Stomach smooth muscle (tissue), 2 donors: ENCODE measurements around the gene MINDY4.

Experiments
- H3K27ac ChIP-seq: one replicate; pipeline ENCODE4 v1.7.0; 2013; ENCODE audit warnings: mild to moderate bottlenecking, low read length, inconsistent platforms
- H3K27me3 ChIP-seq, 2 donors: one replicate each; pipeline ENCODE4 v1.7.0; 2013; ENCODE audit warnings: low read length in 2 of 2; ENCODE audit not compliant: insufficient read depth in 2 of 2, control insufficient read depth in 1 of 2
- H3K36me3 ChIP-seq, 2 donors: one replicate each; pipeline ENCODE4 v1.7.0; 2013; ENCODE audit warnings: low read length in 2 of 2; ENCODE audit not compliant: control insufficient read depth in 2 of 2, insufficient read depth in 2 of 2
- H3K4me1 ChIP-seq: one replicate; pipeline ENCODE4 v1.7.0; 2013; ENCODE audit warnings: low read length; ENCODE audit not compliant: control insufficient read depth, insufficient read depth
- H3K4me3 ChIP-seq, 2 donors: one replicate each; pipeline ENCODE4 v1.7.0; 2013; ENCODE audit warnings: low read length in 2 of 2
- H3K9ac ChIP-seq, 2 donors: one replicate each; pipeline ENCODE4 v1.7.0; 2013; ENCODE audit warnings: low read length in 2 of 2, mild to moderate bottlenecking in 1 of 2
- H3K9me3 ChIP-seq, 2 donors: one replicate each; pipeline ENCODE4 v1.7.0; 2013; ENCODE audit warnings: low read length in 2 of 2; ENCODE audit not compliant: control insufficient read depth in 2 of 2
- donor health status: healthy.
- donor health status: Pancreatic carcinoma.

MINDY4 gene

DNA sequence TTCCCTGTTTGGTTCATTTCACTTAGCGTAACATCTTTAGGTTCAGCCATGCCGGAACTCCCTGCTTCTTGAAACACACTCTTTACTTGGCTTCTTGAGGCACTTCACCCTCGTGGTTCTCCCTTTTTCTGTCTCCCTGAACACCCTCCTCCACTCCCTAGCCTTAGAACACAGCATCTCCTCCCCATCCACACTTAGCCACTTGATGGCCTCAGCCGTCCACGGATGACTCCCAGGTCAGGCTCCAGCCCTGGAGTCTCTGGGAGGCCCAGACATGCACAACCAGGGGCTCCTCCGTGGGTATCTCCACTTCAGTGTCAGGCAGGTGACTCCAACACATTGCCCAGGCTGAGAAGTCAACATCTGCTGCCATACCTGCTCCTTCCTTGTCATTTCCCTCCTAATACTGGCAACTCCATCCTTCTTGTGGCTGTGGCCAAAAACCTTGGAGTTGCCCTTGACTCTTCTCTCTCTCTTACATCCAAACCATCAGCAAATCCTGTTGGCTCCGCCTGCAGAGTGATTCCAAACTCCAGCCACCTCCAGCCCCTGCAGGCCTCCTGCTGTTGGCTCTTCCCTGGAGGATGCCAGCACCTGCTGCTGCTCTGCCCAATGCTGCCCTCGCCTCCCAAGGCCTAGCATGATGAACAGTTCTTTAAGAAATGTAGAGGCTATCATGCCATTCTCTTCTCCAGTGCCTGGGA, 27.7 kb upstream of the MINDY4 start:
- Histone ChIP-seq H3K9me3 (no peaks in the 10 kb centered on the region), H3K27ac (no peak overlapping the region), H3K9ac (no peak overlapping the region), H3K4me3 (no peak overlapping the region), H3K36me3 (no peaks in the 10 kb centered on the region), H3K27me3 (no peaks in the 10 kb centered on the region), H3K4me1 (peaks cover 5% of the 10 kb centered on the region)

DNA sequence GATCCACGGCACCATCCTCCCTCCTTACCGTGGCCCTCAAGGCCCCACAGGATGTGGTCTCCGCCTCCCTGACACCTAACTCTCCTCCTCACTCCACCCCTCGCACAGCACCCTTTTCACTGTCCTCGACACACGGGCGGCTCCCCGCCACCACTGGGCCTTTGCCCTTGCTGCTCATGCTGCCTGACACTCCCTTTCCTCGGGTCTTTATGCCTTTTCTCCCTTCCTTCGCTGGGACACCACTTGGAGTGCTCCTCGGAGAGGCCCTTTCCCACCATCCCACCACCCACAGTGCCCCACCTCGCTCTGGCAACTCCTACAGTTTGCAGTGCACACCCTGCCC, 27.2 kb upstream of the MINDY4 start:
- Histone ChIP-seq H3K36me3 (no peaks in the 10 kb centered on the region), H3K27ac (no peak overlapping the region), H3K4me1 (peaks cover 5% of the 10 kb centered on the region), H3K27me3 (no peaks in the 10 kb centered on the region), H3K4me3 (no peak overlapping the region), H3K9ac (no peak overlapping the region), H3K9me3 (no peaks in the 10 kb centered on the region)

DNA sequence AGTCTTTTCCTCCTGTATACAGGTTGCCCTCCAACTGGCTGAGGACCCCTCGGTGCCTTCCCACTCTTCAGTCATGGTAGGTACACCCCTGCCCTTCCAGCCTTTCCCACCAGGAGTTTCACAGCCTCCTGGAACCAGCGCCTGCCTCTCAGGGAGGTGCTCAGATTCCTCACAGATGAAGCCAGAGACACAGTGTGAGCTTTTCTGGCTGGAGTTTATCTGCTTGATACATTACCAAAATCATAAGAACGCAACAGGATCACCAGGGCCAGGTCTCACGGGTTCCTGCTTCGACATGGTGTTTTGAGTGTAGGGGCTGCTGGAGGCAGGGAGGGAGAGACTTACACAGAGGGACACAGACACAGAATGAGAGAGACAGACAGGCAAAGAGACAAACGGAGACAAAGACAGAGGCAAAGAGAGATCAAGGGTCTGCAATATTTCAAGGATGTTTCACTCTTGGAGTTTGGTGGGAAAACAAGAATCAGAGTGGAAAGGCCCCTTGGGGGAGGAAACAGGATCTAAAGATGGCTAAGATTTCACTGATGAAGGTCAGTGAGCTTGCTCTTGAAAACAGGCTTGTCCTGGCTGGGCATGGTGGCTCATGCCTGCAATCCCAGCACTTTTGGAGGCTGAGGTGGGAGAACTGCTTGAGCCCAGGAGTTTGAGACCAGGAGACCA, 25.8 kb upstream of the MINDY4 start:
- Histone ChIP-seq H3K27ac (no peak overlapping the region), H3K9ac (no peak overlapping the region), H3K36me3 (no peaks in the 10 kb centered on the region)

DNA sequence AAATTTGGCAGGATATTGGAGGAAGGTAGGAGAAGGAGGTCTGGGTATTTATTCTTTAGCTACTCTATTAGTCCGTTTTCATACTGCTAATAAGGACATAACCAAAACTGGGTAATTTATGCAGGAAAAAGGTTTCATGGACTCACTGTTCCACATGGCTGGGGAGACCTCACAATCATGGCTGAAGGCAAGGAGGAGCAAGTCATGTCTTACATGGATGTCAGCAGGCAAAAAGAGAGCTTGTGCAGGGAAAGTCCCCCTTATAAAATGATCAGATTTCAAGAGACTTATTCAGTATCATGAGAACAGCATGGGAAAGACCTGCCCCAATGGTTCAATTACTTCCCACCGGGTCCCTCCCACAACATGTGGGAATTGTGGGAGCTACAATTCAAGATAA, 21.2 kb upstream of the MINDY4 start:
- Histone ChIP-seq H3K9ac (no peak overlapping the region), H3K36me3 (peaks cover 0 to 8% of the 10 kb centered on the region in 2 donors), H3K27ac (peak overlapping the region; percentile 92), H3K4me3 (no peak overlapping the region), H3K4me1 (peaks cover 49% of the 10 kb centered on the region), H3K9me3 (no peaks in the 10 kb centered on the region), H3K27me3 (no peaks in the 10 kb centered on the region)

More for the DNA sequence above, 25.8 kb upstream of the MINDY4 start:
- Histone ChIP-seq H3K9me3 (no peaks in the 10 kb centered on the region), H3K4me1 (peaks cover 11% of the 10 kb centered on the region), H3K27me3 (no peaks in the 10 kb centered on the region), H3K4me3 (no peak overlapping the region)

DNA sequence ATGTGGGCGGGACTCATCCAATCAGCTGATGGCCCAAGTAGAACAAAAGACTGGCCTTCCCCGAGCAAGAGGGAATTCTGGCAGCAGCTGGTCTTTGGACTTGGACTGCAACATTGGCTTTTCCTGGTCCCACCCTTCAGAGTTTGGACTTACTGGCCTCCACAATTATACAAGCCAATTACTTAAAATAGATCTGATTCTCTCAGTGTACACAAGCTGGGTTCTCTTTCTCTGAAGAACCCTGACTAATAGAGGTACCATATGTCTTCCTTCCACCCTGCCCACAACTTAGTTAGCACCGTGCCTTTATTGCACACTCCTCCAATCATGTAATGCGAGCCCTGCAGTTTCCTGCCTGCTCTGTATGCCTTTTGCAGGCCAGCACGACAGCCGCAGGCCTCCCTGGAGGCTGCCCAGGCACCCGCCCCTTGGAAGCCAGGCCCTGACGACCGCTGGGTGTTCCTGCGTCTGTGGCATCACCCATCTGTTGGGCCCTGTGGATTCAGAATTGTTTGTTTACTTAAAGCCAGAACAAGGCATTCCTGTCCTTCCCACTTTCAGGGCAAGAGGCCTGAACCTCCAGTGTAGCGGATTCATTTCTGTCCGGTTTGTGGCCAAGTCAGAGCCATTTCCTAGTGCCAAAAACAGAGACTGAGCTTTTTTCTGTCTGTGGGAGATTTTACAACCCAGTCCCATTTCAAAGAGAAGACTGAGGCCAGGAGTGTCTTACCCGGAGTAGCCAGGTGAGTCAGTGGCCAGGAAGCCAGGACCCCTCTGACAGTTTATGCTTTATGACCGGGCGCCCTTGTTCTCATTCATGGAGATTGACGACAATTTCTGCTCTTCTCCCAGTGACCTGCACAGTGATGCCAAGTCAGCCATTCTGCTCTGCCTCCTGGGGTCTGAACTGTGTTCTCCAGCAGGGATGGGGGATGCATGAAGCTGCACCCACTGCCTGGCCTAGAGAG, 20.2 kb upstream of the MINDY4 start:
- Histone ChIP-seq H3K4me3 (peak overlapping the region in 1 of 2 donors; percentile 88), H3K4me1 (peaks cover 57% of the 10 kb centered on the region), H3K36me3 (peaks cover 0 to 9% of the 10 kb centered on the region in 2 donors), H3K9me3 (no peaks in the 10 kb centered on the region), H3K27ac (peak overlapping the region; percentile 92), H3K27me3 (no peaks in the 10 kb centered on the region), H3K9ac (peak overlapping the region in 1 of 2 donors; percentile 91)

DNA sequence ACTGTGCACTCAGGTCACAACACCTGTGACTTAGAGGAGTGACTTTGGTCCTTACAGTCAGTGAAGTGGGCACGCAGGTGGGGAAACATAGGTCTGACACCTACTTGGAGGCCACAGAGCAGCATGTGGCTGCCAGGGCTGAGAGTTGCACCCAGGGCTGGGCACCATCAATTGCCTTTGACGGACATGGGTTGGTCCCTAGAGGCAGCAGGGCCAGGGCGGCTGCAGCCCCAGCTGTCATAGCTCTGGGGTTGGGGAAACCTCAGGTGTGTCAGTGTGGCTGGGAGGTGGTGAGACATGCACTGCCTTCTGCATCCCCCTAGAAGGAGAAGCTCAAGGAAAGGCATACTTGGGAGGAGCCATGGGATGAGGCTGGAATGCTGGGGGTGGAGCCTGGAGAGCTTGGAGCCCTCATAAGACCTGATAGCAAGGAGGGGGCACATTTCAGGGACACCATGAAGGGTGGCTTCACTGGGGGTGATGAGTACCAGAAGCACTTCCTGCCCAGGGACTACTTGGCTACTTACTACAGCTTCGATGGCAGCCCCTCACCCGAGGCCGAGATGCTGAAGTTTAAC, 19.4 kb upstream of the MINDY4 start, which contains the start of gene INMT:
INMT (plus strand) TSS at position 440 of the 578 bp plus-strand sequence; CDS start at position 456, 16 bp downstream.
- Histone ChIP-seq H3K9ac (peak within 1 kb of the TSS in 1 of 2 donors; percentile 91), H3K36me3 (peaks cover 0 to 9% of the 10 kb centered on the region in 2 donors), H3K27me3 (no peaks in the 10 kb centered on the region), H3K4me3 (peak within 1 kb of the TSS in 1 of 2 donors; percentile 88), H3K27ac (peak within 1 kb of the TSS; percentile 92), H3K4me1 (peaks cover 62% of the 10 kb centered on the region), H3K9me3 (no peaks in the 10 kb centered on the region)

DNA sequence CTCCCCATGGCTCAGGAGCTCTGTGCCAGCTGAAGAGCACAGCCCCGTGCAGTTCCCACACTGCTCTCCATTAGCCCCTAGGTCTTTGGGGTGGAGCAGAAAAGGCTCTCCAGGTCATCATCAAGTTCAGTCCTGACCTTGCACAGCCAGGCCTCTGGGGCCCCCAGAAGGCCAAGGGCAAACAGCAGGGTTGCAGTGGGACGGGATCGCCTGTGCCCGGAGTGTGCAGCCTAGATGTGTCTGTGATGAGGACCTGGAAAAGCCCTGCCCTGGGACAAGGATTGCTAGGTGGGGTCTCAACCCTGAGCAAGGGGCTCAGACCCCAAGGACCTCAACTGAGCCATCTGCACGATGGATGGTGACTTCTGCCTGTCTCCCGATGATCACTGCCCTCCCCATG, 18.7 kb upstream of the MINDY4 start:
- Histone ChIP-seq H3K27me3 (no peaks in the 10 kb centered on the region), H3K4me3 (peak overlapping the region in 1 of 2 donors; percentile 88), H3K27ac (peak overlapping the region; percentile 92), H3K4me1 (peaks cover 69% of the 10 kb centered on the region), H3K9ac (peak overlapping the region in 1 of 2 donors; percentile 91), H3K36me3 (peaks cover 0 to 10% of the 10 kb centered on the region in 2 donors), H3K9me3 (no peaks in the 10 kb centered on the region)

DNA sequence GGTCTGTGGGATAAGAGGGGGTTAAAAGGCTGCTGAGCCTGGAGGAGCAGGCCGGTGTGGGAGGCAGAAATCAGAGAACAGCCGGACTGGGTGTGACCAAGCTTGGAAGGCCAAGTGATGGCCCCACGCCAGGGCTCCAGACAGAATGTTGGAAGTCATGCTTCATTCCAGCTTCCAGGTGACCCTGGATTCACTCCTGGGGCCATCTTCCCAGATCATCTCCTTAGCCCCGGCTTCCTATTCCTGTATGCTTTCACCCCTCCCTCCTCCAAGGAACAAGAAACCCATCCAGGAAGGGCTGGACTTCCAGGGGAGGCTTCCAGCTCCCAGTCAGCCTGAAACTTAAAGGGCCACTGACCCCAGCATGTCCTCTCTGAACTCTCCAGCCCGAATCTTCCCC, 18.2 kb upstream of the MINDY4 start:
- H3K27ac ChIP-seq = peak overlapping the region; percentile 92
- no peaks in the 10 kb centered on the region for H3K9me3 ChIP-seq
- peaks cover 73% of the 10 kb centered on the region for H3K4me1 ChIP-seq

DNA sequence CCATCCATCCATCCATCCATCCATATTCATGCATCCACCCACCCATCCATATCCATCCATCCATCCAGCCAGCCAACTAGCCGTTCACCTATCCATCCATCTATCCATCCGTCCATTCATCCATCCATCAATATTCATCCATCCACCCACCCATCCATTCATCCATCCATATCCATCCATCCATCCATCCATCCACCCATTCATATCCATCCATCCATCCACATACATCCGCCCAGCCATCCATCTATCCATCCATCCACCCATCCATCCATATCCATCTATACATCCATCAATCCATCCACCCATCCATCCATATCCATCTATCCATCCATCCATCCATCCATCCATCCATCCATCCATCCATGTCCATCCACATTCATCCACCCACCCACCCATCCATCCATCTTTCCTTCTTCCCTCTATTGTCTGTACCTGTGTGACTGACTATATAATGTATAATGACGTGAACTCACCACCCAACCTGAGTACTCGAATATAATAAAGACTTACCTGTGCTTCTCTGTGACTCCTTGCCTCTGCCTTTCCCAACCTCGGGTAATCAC, 16.8 kb upstream of the MINDY4 start:
- Histone ChIP-seq H3K27me3 (no peaks in the 10 kb centered on the region), H3K9me3 (no peaks in the 10 kb centered on the region), H3K27ac (no peak overlapping the region), H3K36me3 (peaks cover 0 to 16% of the 10 kb centered on the region in 2 donors), H3K4me3 (peak overlapping the region in 1 of 2 donors; percentile 88), H3K9ac (no peak overlapping the region), H3K4me1 (peaks cover 73% of the 10 kb centered on the region)

More for the DNA sequence above, 18.2 kb upstream of the MINDY4 start:
- peaks cover 0 to 13% of the 10 kb centered on the region in 2 donors for H3K36me3 ChIP-seq
- peak overlapping the region in 1 of 2 donors; percentile 91 for H3K9ac ChIP-seq
- H3K27me3 ChIP-seq = no peaks in the 10 kb centered on the region
- H3K4me3 ChIP-seq = peak overlapping the region in 1 of 2 donors; percentile 88
